ENCODE results near the gene SLC25A40. TPM values are rescaled to one million over a fixed set of nuclear protein-coding genes. Genes with fewer than 3 reads are reported as not detected.
A peak's percentile ranks its signal among the peaks of the same experiment; 100 is the strongest.
"Not testable (repeated sequence)": the region's sequence is repeated elsewhere in the genome, so short reads cannot be mapped to it uniquely, and the experiment has no call there.

SLC25A40 gene
- total RNA-seq, 1 donor from 2014 or later: 13.5 TPM

DNA sequence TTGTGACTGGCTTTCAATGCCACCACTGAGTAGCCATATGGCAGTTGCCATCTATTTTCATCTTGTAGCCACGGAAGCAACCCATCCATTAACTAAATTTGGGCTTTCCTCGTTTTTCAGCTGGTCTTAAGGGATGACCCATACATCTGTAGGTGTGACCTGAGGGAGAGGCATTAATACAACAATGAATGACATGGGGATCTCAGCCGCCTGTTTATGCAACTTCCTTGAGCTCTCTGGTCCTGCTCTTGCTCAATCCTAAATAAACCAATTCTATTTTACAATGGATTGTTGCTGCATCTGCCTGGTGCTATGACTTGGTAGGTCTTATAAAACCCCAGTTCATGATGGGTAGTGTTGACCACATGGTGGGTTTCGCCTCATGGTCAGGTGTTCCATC, 36.0 kb upstream of the SLC25A40 start:
- TF ChIP-seq, protein P1, sequence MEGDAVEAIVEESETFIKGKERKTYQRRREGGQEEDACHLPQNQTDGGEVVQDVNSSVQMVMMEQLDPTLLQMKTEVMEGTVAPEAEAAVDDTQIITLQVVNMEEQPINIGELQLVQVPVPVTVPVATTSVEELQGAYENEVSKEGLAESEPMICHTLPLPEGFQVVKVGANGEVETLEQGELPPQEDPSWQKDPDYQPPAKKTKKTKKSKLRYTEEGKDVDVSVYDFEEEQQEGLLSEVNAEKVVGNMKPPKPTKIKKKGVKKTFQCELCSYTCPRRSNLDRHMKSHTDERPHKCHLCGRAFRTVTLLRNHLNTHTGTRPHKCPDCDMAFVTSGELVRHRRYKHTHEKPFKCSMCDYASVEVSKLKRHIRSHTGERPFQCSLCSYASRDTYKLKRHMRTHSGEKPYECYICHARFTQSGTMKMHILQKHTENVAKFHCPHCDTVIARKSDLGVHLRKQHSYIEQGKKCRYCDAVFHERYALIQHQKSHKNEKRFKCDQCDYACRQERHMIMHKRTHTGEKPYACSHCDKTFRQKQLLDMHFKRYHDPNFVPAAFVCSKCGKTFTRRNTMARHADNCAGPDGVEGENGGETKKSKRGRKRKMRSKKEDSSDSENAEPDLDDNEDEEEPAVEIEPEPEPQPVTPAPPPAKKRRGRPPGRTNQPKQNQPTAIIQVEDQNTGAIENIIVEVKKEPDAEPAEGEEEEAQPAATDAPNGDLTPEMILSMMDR (IDR thresholded peaks at IDR 0.05; ENCODE audit: partially characterized antibody, unreplicated experiment): no peak
- no peaks in the 10 kb centered on the region for H3K27me3 Mint-ChIP-seq (ENCODE audit: unreplicated experiment)
- H3K4me1 Mint-ChIP-seq (ENCODE audit: low read depth, unreplicated experiment): no peaks in the 10 kb centered on the region
- no peak for DNase-seq
- no peaks in the 10 kb centered on the region for H3K36me3 Mint-ChIP-seq (ENCODE audit: unreplicated experiment)
- no peak overlapping the region for H3K27ac Mint-ChIP-seq (ENCODE audit: unreplicated experiment)
- H3K9me3 Mint-ChIP-seq (ENCODE audit: unreplicated experiment): no peaks in the 10 kb centered on the region
- H3K4me3 Mint-ChIP-seq (ENCODE audit: unreplicated experiment): no peak overlapping the region

DNA sequence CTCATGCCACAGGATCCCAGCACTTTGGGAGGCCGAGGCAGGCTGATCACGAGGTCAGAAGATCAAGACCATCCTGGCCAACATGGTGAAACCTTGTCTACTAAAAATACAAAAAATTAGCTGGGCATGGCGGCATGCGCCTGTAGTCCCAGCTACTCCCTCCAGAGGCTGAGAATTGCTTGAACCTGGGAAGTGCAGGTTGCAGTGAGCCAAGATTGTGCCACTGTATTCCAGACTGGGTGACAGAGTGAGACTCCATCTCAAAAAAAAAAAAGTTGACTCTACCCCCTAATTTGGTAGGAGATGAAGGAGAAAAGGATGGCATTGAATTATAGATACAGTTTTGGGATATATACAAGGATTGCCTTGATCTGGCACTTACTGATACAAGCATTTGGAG, 32.7 kb upstream of the SLC25A40 start:
- not testable (repeated sequence) for H3K36me3 Mint-ChIP-seq (ENCODE audit: unreplicated experiment); H3K4me3 Mint-ChIP-seq (ENCODE audit: unreplicated experiment); H3K9me3 Mint-ChIP-seq (ENCODE audit: unreplicated experiment); H3K27me3 Mint-ChIP-seq (ENCODE audit: unreplicated experiment); H3K4me1 Mint-ChIP-seq (ENCODE audit: low read depth, unreplicated experiment); DNase-seq; H3K27ac Mint-ChIP-seq (ENCODE audit: unreplicated experiment)

DNA sequence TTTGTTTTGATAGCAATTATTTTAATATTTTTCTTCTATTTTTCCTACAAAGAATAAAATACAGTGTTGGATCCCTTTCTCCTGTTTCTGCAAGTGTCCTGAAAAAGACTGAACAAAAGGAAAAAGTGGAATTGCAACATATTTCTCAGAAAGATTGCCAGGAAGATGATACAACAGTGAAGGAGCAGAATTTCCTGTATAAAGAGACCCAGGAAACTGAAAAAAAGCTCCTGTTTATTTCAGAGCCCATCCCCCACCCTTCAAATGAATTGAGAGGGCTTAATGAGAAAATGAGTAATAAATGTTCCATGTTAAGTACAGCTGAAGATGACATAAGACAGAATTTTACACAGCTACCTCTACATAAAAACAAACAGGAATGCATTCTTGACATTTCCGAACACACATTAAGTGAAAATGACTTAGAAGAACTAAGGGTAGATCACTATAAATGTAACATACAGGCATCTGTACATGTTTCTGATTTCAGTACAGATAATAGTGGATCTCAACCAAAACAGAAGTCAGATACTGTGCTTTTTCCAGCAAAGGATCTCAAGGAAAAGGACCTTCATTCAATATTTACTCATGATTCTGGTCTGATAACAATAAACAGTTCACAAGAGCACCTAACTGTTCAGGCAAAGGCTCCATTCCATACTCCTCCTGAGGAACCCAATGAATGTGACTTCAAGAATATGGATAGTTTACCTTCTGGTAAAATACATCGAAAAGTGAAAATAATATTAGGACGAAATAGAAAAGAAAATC, 31.2 kb upstream of the SLC25A40 start:
- not testable (repeated sequence) for H3K4me3 Mint-ChIP-seq (ENCODE audit: unreplicated experiment); H3K9me3 Mint-ChIP-seq (ENCODE audit: unreplicated experiment); H3K27me3 Mint-ChIP-seq (ENCODE audit: unreplicated experiment); DNase-seq; H3K27ac Mint-ChIP-seq (ENCODE audit: unreplicated experiment); H3K4me1 Mint-ChIP-seq (ENCODE audit: low read depth, unreplicated experiment); H3K36me3 Mint-ChIP-seq (ENCODE audit: unreplicated experiment)

DNA sequence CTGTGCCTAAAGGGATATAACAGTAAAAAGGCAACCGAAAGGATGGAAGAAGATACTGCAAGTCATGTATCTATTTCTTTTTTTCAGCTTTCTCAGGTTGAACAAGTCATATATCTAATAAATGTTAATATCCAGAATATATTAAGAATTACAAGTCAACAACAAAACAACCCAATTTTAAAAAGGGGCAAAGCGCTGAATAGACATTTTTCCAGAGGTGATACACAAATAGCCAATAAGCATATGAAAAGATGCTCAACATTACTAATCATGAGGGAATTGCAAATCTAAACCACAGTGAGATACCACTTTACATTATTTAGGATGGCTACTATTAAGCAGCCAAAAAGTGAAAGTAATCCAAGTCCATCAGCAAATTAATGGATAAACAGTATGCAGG, 23.1 kb upstream of the SLC25A40 start:
- Mint-ChIP-seq H3K9me3 (ENCODE audit: unreplicated experiment) (no peaks in the 10 kb centered on the region), H3K4me3 (ENCODE audit: unreplicated experiment) (no peak overlapping the region), H3K27me3 (ENCODE audit: unreplicated experiment) (no peaks in the 10 kb centered on the region), H3K36me3 (ENCODE audit: unreplicated experiment) (no peaks in the 10 kb centered on the region), H3K4me1 (ENCODE audit: low read depth, unreplicated experiment) (peaks cover 3% of the 10 kb centered on the region), H3K27ac (ENCODE audit: unreplicated experiment) (no peak overlapping the region)
- no peak for DNase-seq
- TF ChIP-seq, protein P1 (IDR thresholded peaks at IDR 0.05; ENCODE audit: partially characterized antibody, unreplicated experiment): no peak

DNA sequence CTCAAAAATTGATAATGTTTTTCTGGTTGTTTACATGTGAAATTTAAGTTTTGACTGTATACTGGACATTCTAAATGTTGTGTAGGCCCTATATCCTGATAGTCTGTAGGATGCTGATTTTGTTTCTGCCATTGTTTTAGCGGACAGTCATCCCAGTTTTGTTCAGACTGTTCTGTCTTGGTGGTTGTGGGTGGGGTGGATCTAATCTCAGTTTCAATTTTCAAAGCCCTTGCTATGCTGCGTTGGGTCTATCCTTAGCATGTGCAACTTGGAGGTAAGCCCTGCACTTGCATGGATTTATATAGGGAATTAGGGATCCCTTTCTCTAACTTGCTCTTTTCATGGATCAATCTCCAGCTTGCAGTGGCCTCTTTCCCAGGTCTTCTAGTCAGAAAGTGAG, 19.2 kb upstream of the SLC25A40 start:
- no peak overlapping the region for H3K27ac Mint-ChIP-seq (ENCODE audit: unreplicated experiment)
- TF ChIP-seq, protein P1 (IDR thresholded peaks at IDR 0.05; ENCODE audit: partially characterized antibody, unreplicated experiment): no peak
- H3K4me3 Mint-ChIP-seq (ENCODE audit: unreplicated experiment): no peak overlapping the region
- H3K9me3 Mint-ChIP-seq (ENCODE audit: unreplicated experiment): no peaks in the 10 kb centered on the region
- peaks cover 2% of the 10 kb centered on the region for H3K27me3 Mint-ChIP-seq (ENCODE audit: unreplicated experiment)
- H3K36me3 Mint-ChIP-seq (ENCODE audit: unreplicated experiment): no peaks in the 10 kb centered on the region
- no peak for DNase-seq
- H3K4me1 Mint-ChIP-seq (ENCODE audit: low read depth, unreplicated experiment): peaks cover 9% of the 10 kb centered on the region

DNA sequence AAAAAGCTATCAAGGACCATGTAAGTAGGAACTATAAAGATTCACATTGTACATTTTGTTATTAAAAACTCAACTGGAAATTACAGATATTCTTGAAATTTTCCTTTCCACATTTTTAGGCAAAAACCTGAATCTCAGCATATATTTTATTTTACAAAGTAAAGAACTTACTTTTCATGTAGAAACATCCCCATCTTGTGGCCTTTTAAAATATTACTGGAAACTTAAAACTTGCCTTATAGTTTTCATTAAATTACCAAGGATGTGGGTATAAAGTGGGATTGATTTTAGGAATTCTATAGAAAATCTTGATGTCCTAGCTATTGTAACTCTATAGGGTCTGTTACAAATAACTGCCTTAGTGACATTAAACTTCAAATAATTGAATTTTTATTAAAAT, 10.7 kb upstream of the SLC25A40 start:
- TF ChIP-seq, protein P1 (IDR thresholded peaks at IDR 0.05; ENCODE audit: partially characterized antibody, unreplicated experiment): peak; percentile 59
- no peak for DNase-seq
- no peak overlapping the region for H3K4me3 Mint-ChIP-seq (ENCODE audit: unreplicated experiment)
- H3K9me3 Mint-ChIP-seq (ENCODE audit: unreplicated experiment): no peaks in the 10 kb centered on the region
- H3K36me3 Mint-ChIP-seq (ENCODE audit: unreplicated experiment): no peaks in the 10 kb centered on the region
- H3K27me3 Mint-ChIP-seq (ENCODE audit: unreplicated experiment): no peaks in the 10 kb centered on the region
- no peak overlapping the region for H3K27ac Mint-ChIP-seq (ENCODE audit: unreplicated experiment)
- peaks cover 11% of the 10 kb centered on the region for H3K4me1 Mint-ChIP-seq (ENCODE audit: low read depth, unreplicated experiment)

Measured in glutamatergic neuron (in vitro differentiated cells).